ENCODE results near the gene AKR1A1.

AKR1A1 gene

GRCh38 chr1:45583264-45583665, 32.6 kb downstream of the AKR1A1 start:
- peak; percentile 95 for DNase-seq (ENCODE audit: low spot score)

GRCh38 chr1:45583666-45584350, 33.2 kb downstream of the AKR1A1 start, which contains the start of gene NASP:
Gene NASP, plus strand, starts transcription at chr1:45584041. Its CDS starts 106 bp downstream, at chr1:45584147.
- TF ChIP-seq CTCF (IDR thresholded peaks at IDR 0.05; ENCODE audit: extremely low read depth, missing control alignments): no peak

More at GRCh38 chr1:45583264-45583665, 32.6 kb downstream of the AKR1A1 start:
- TF ChIP-seq CTCF (IDR thresholded peaks at IDR 0.05; ENCODE audit: extremely low read depth, missing control alignments): no peak

GRCh38 chr1:45584351-45585109, 33.9 kb downstream of the AKR1A1 start:
- TF ChIP-seq CTCF (IDR thresholded peaks at IDR 0.05; ENCODE audit: extremely low read depth, missing control alignments): no peak
- peak; percentile 90 for DNase-seq (ENCODE audit: low spot score)

More at GRCh38 chr1:45583666-45584350, 33.2 kb downstream of the AKR1A1 start, which contains the start of gene NASP:
- peak; percentile 88 for DNase-seq (ENCODE audit: low spot score)

GRCh38 chr1:45585110-45585426, 34.4 kb downstream of the AKR1A1 start:
- DNase-seq (ENCODE audit: low spot score): no peak
- no peak for TF ChIP-seq CTCF (IDR thresholded peaks at IDR 0.05; ENCODE audit: extremely low read depth, missing control alignments)

GRCh38 chr1:45585496-45586075, 35.0 kb downstream of the AKR1A1 start:
- DNase-seq (ENCODE audit: low spot score): no peak

GRCh38 chr1:45586769-45587168, 36.1 kb downstream of the AKR1A1 start:
- no peak for TF ChIP-seq CTCF (IDR thresholded peaks at IDR 0.05; ENCODE audit: extremely low read depth, missing control alignments)
- no peak for DNase-seq (ENCODE audit: low spot score)

More at GRCh38 chr1:45585496-45586075, 35.0 kb downstream of the AKR1A1 start:
- no peak for TF ChIP-seq CTCF (IDR thresholded peaks at IDR 0.05; ENCODE audit: extremely low read depth, missing control alignments)

GRCh38 chr1:45589861-45590260, 39.2 kb downstream of the AKR1A1 start:
- TF ChIP-seq CTCF (IDR thresholded peaks at IDR 0.05; ENCODE audit: extremely low read depth, missing control alignments): no peak
- DNase-seq (ENCODE audit: low spot score): no peak
